ENCODE data around the gene ECM1.
A peak's percentile ranks its signal among the peaks of the same experiment; 100 is the strongest.

ECM1 gene

GRCh38 chr1:150536836-150537731 lies 29.2 kb downstream of the ECM1 start:
- H3K27ac ChIP-seq, result no peak overlapping the region
- no peaks in the 10 kb centered on the region for H3K9me3 ChIP-seq (ENCODE audit: severe bottlenecking)

GRCh38 chr1:150537732-150538684 lies 30.1 kb downstream of the ECM1 start:
- H3K9me3 ChIP-seq (ENCODE audit: severe bottlenecking), result no peaks in the 10 kb centered on the region
- DNase-seq, result no peak
- H3K4me3 ChIP-seq (ENCODE audit: low read depth, low read length), result no peak overlapping the region
- H3K36me3 ChIP-seq, result no peaks in the 10 kb centered on the region
- no peak overlapping the region for H3K27ac ChIP-seq
- TF ChIP-seq CTCF (IDR thresholded peaks at IDR 0.05; ENCODE audit: low read depth, low read length), result peak; percentile 47
- H3K27me3 ChIP-seq (ENCODE audit: insufficient read depth, low read depth, severe bottlenecking), result no peaks in the 10 kb centered on the region

More at GRCh38 chr1:150536836-150537731, 29.2 kb downstream of the ECM1 start:
- Histone ChIP-seq H3K27me3 (ENCODE audit: insufficient read depth, low read depth, severe bottlenecking) (no peaks in the 10 kb centered on the region), H3K4me3 (ENCODE audit: low read depth, low read length) (no peak overlapping the region), H3K36me3 (no peaks in the 10 kb centered on the region)
- no peak for DNase-seq
- no peak for TF ChIP-seq CTCF (IDR thresholded peaks at IDR 0.05; ENCODE audit: low read depth, low read length)

GRCh38 chr1:150543500-150544143 lies 35.7 kb downstream of the ECM1 start:
- Histone ChIP-seq H3K36me3 (no peaks in the 10 kb centered on the region), H3K4me3 (ENCODE audit: low read depth, low read length) (no peak overlapping the region), H3K9me3 (ENCODE audit: severe bottlenecking) (no peaks in the 10 kb centered on the region), H3K27me3 (ENCODE audit: insufficient read depth, low read depth, severe bottlenecking) (no peaks in the 10 kb centered on the region), H3K27ac (peak overlapping the region; percentile 36; the same call in 1 of the 2 replicates)
- DNase-seq, result no peak
- TF ChIP-seq CTCF (IDR thresholded peaks at IDR 0.05; ENCODE audit: low read depth, low read length), result no peak

- no peaks in the 10 kb centered on the region for H3K36me3 ChIP-seq
- no peak for DNase-seq
- H3K27me3 ChIP-seq (ENCODE audit: insufficient read depth, low read depth, severe bottlenecking), result no peaks in the 10 kb centered on the region
- peak overlapping the region; percentile 36 for H3K27ac ChIP-seq
- no peak overlapping the region for H3K4me3 ChIP-seq (ENCODE audit: low read depth, low read length)
- no peak for TF ChIP-seq CTCF (IDR thresholded peaks at IDR 0.05; ENCODE audit: low read depth, low read length)
- no peaks in the 10 kb centered on the region for H3K9me3 ChIP-seq (ENCODE audit: severe bottlenecking)
Observed at GRCh38 chr1:150544204-150544603, 36.3 kb downstream of the ECM1 start.

GRCh38 chr1:150545486-150546032 lies 37.6 kb downstream of the ECM1 start:
- no peaks in the 10 kb centered on the region for H3K9me3 ChIP-seq (ENCODE audit: severe bottlenecking)
- no peak overlapping the region for H3K4me3 ChIP-seq (ENCODE audit: low read depth, low read length)
- DNase-seq, result no peak
- no peak for TF ChIP-seq CTCF (IDR thresholded peaks at IDR 0.05; ENCODE audit: low read depth, low read length)
- no peak overlapping the region for H3K27ac ChIP-seq
- H3K27me3 ChIP-seq (ENCODE audit: insufficient read depth, low read depth, severe bottlenecking), result no peaks in the 10 kb centered on the region
- no peaks in the 10 kb centered on the region for H3K36me3 ChIP-seq
